ENCODE results near the gene HLA-DPB1. TPM values are rescaled to one million over a fixed set of nuclear protein-coding genes. Genes with fewer than 3 reads are reported as not detected.

Gene HLA-DPB1
- total RNA-seq, 1 donor from 2014 or later: 34.1 TPM

DNA sequence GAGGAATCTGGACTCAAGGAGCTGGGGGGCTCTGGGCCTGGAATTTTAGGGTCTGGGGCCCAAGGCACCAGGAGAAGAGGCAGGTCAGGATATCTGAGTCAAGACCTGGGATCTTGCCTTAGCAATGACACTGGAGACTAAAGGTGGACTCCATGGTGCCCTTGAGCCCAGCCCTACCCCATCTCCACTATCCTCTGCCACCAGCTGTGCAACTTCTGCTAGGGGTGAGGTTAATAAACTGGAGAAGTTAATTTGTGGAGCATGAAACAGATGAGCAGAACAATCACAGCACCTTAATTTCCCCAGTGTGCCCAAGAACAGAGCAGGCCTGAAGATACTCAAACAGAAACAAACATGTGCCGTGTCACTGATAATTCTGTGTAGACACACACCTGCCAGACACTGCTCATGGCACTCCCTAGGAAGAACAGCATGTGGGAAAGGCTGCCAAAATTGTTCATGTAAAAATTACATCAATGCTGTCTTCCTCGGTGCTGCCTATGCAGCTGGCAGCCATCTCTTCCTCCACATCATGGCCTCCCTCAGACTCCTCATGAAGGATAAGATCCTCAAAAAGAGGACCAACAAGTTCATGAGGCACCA is 3.2 kb downstream of the HLA-DPB1 start:
- DNase-seq: no peak
- H3K4me1 ChIP-seq: peaks cover 49% of the 10 kb centered on the region
- peaks cover 2% of the 10 kb centered on the region for H3K36me3 ChIP-seq
- TF ChIP-seq CTCF (IDR thresholded peaks at IDR 0.05; ENCODE audit: borderline replicate concordance): no peak
- H3K4me3 ChIP-seq: no peak overlapping the region
- H3K9me3 ChIP-seq (replicated peaks): no peaks in the 10 kb centered on the region
- no peak overlapping the region for H3K27ac ChIP-seq (replicated peaks)
- no peaks in the 10 kb centered on the region for H3K27me3 ChIP-seq (ENCODE audit: low read depth)
- intact Hi-C loops (cut with micrococcal nuclease): no loop called here

DNA sequence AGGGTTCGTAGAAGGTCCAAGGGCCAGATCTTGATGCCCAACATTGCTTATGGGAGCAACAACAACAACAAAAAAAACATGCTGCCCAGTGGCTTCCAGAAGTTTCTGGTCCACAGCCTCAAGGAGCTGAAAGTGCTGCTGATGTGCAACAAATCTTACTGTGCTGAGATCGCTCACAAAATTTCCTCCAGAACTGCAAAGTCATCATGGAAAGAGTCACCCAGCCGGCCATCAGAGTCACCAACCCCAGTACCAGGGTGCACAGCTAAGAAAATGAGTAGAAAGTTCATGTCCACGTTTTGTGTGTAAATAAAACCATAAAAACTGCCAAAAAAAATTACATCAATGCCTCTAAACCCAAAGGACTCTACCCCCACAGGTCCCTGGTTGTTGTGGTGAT is 3.8 kb downstream of the HLA-DPB1 start:
- TF ChIP-seq CTCF (IDR thresholded peaks at IDR 0.05; ENCODE audit: borderline replicate concordance): no peak
- Histone ChIP-seq H3K4me3 (peak overlapping the region; percentile 69), H3K4me1 (peaks cover 49% of the 10 kb centered on the region), H3K9me3 (replicated peaks) (no peaks in the 10 kb centered on the region), H3K36me3 (peaks cover 7% of the 10 kb centered on the region), H3K27me3 (ENCODE audit: low read depth) (no peaks in the 10 kb centered on the region), H3K27ac (replicated peaks) (peak overlapping the region; percentile 90)
- no peak for DNase-seq
- intact Hi-C loops (cut with micrococcal nuclease): no loop called here

DNA sequence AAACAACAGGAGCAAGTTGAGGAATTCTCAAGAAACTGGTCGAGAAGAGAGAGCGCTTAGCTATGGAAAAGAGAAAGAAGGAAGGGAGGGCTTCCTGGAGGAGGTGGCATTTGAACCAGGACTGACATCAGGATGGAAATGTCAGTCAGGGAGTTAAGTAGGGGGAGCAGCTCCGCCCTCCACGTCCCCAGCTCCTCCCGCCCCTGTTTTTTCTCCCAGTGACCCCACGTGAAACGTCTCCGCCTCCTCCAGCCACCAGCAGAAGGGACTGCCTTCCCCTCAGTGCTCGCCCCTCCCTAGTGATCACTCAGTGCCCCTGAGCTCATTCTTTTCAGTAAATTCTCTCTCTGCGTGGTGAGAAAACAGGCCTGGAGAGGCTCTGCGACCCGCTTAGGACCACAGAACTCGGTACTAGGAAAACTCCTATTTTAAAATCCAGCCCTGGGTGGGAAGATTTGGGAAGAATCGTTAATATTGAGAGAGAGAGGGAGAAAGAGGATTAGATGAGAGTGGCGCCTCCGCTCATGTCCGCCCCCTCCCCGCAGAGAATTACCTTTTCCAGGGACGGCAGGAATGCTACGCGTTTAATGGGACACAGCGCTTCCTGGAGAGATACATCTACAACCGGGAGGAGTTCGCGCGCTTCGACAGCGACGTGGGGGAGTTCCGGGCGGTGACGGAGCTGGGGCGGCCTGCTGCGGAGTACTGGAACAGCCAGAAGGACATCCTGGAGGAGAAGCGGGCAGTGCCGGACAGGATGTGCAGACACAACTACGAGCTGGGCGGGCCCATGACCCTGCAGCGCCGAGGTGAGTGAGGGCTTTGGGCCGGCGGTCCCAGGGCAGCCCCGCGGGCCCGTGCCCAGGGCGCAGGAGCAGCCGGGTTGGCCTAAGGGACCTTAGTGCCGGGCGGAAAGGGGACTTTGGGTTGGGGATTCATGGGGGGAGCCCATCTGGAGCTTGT is 4.6 kb downstream of the HLA-DPB1 start:
- DNase-seq: peak; percentile 73
- H3K36me3 ChIP-seq: peaks cover 12% of the 10 kb centered on the region
- H3K27me3 ChIP-seq (ENCODE audit: low read depth): no peaks in the 10 kb centered on the region
- TF ChIP-seq CTCF (IDR thresholded peaks at IDR 0.05; ENCODE audit: borderline replicate concordance): no peak
- intact Hi-C loops (cut with micrococcal nuclease): loop anchor here (5.0 kb wide), 1 partner anchor 63 kb away; no protein-coding TSS in a partner anchor
- peak overlapping the region; percentile 90 for H3K27ac ChIP-seq (replicated peaks)
- H3K4me1 ChIP-seq: peaks cover 46% of the 10 kb centered on the region
- no peaks in the 10 kb centered on the region for H3K9me3 ChIP-seq (replicated peaks)
- H3K4me3 ChIP-seq: peak overlapping the region; percentile 69

- H3K9me3 ChIP-seq (replicated peaks): no peaks in the 10 kb centered on the region
- peaks cover 39% of the 10 kb centered on the region for H3K4me1 ChIP-seq
- TF ChIP-seq CTCF (IDR thresholded peaks at IDR 0.05; ENCODE audit: borderline replicate concordance): no peak
- peak overlapping the region; percentile 90 for H3K27ac ChIP-seq (replicated peaks)
- no peak for DNase-seq
- intact Hi-C loops (cut with micrococcal nuclease): loop anchor here (5.0 kb wide), 1 partner anchor 64 kb away; no protein-coding TSS in a partner anchor
- H3K4me3 ChIP-seq: peak overlapping the region; percentile 69
- peaks cover 21% of the 10 kb centered on the region for H3K36me3 ChIP-seq
- H3K27me3 ChIP-seq (ENCODE audit: low read depth): no peaks in the 10 kb centered on the region
Observed at GRCh38 chr6:33081098-33081824, 5.5 kb downstream of the HLA-DPB1 start.

DNA sequence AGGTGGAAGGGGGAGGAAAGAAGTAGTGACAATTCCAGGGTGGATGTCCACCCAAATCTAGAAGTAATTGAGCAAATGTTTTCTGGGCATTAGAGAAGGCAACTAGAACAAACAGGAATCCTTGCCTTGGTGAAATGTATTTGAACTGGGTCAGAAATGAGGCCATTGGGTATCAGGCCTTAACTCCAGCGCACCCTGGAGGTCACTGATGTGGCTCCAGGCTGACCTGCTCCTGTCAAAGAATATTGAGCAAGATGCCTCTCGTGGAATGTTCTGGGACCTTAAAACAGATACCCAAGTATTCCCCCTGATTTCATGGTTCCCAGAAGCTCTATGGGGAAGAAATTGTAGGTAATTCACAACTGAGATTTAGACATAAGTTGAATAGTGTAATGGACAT is 6.9 kb downstream of the HLA-DPB1 start:
- Histone ChIP-seq H3K4me3 (no peak overlapping the region), H3K4me1 (peaks cover 36% of the 10 kb centered on the region), H3K9me3 (replicated peaks) (no peaks in the 10 kb centered on the region), H3K27me3 (ENCODE audit: low read depth) (no peaks in the 10 kb centered on the region), H3K27ac (replicated peaks) (peak overlapping the region; percentile 90), H3K36me3 (peaks cover 34% of the 10 kb centered on the region)
- DNase-seq: peak; percentile 49
- peak; percentile 57 for TF ChIP-seq CTCF (IDR thresholded peaks at IDR 0.05; ENCODE audit: borderline replicate concordance)
- intact Hi-C loops (cut with micrococcal nuclease): loop anchor here (5.0 kb wide), 1 partner anchor 65 kb away; no protein-coding TSS in a partner anchor
